SJSA1 (cell line): Measurements from ENCODE around the gene SPATA25. TPM values are rescaled to one million over a fixed set of nuclear protein-coding genes. Genes with fewer than 3 reads are reported as not detected.
A peak's percentile ranks its signal among the peaks of the same experiment; 100 is the strongest.
"Not testable (repeated sequence)": the region's sequence is repeated elsewhere in the genome, so short reads cannot be mapped to it uniquely, and the experiment has no call there.

Experiments
- DNase-seq, 2 experiments: peaks; one replicate each; pipeline ENCODE4 v3.0.0-alpha.2; 2015 to 2020; ENCODE audit warnings: low spot score in 2 of 2, low read depth in 1 of 2
- H3K27ac ChIP-seq: fragments of 250-450 bp; sonication (Bioruptor Pico); 2 replicates; pipeline ENCODE4 v1.5.1; 2020; ENCODE audit warnings: mild to moderate bottlenecking, moderate library complexity
- H3K27me3 ChIP-seq: fragments of 250-450 bp; sonication (Bioruptor Pico); replicated peaks from 2 replicates; pipeline ENCODE4 v1.5.1; 2020; ENCODE audit warnings: mild to moderate bottlenecking, moderate library complexity
- H3K36me3 ChIP-seq: fragments of 250-450 bp; sonication (Bioruptor Pico); 2 replicates; pipeline ENCODE4 v1.5.1; 2020; ENCODE audit warnings: mild to moderate bottlenecking
- H3K4me1 ChIP-seq: fragments of 250-450 bp; sonication (Bioruptor Pico); replicated peaks from 2 replicates; pipeline ENCODE4 v1.6.1; 2021; ENCODE audit warnings: mild to moderate bottlenecking
- H3K4me3 ChIP-seq: fragments of 250-450 bp; sonication (Bioruptor Pico); 2 replicates; pipeline ENCODE4 v1.5.1; 2020; ENCODE audit warnings: mild to moderate bottlenecking
- H3K9me3 ChIP-seq: fragments of 250-450 bp; sonication (Bioruptor Pico); replicated peaks from 2 replicates; pipeline ENCODE4 v1.5.1; 2020; ENCODE audit warnings: mild to moderate bottlenecking
- total RNA-seq: library from RNA; depleted of rRNA; stranded (reverse); fragments of >200 nt; shearing (Covaris generic); gene quantifications from 2 replicates; pipeline ENCODE4 v1.2.3, GENCODE V29; 2014; rRNA removed

Gene SPATA25
- 0.89 TPM in 1 of 2 replicates, not detected in the other for total RNA-seq

GRCh38 chr20:45887346-45887715 lies at the start of gene SPATA25:
Gene SPATA25 (minus strand): TSS chr20:45887622. CDS start chr20:45887590, 32 bp downstream.
- no peak for DNase-seq
- H3K9me3 ChIP-seq, result no peaks in the 10 kb centered on the region
- H3K27me3 ChIP-seq, result no peaks in the 10 kb centered on the region
- H3K36me3 ChIP-seq, result peaks cover 51% of the 10 kb centered on the region
- H3K4me1 ChIP-seq, result peaks cover 33% of the 10 kb centered on the region
- H3K4me3 ChIP-seq, result no peak within 1 kb of the TSS
- H3K27ac ChIP-seq, result no peak within 1 kb of the TSS

GRCh38 chr20:45935416-45936046 lies 48.1 kb upstream of the SPATA25 start:
- Histone ChIP-seq H3K4me3 (peak overlapping the region; percentile 96), H3K4me1 (peaks cover 7% of the 10 kb centered on the region), H3K36me3 (peaks cover 48% of the 10 kb centered on the region), H3K27me3 (no peaks in the 10 kb centered on the region), H3K9me3 (no peaks in the 10 kb centered on the region), H3K27ac (peak overlapping the region; percentile 75)
- DNase-seq, result no peak

GRCh38 chr20:45934586-45935415 lies 47.4 kb upstream of the SPATA25 start, which contains the start of gene PCIF1:
Gene PCIF1 (plus strand): TSS chr20:45934683. CDS start chr20:45939000, 4,317 bp downstream.
- DNase-seq, result peak; percentile 98 to 99

GRCh38 chr20:45934046-45934585 lies 46.7 kb upstream of the SPATA25 start:
- peak in 1 of 2 experiments; percentile 55 for DNase-seq
- Histone ChIP-seq H3K4me1 (peaks cover 7% of the 10 kb centered on the region), H3K9me3 (no peaks in the 10 kb centered on the region), H3K27me3 (no peaks in the 10 kb centered on the region), H3K27ac (peak overlapping the region; percentile 99), H3K4me3 (peak overlapping the region; percentile 96), H3K36me3 (peaks cover 33% of the 10 kb centered on the region)

More at GRCh38 chr20:45934586-45935415, 47.4 kb upstream of the SPATA25 start, which contains the start of gene PCIF1:
- Histone ChIP-seq H3K27me3 (no peaks in the 10 kb centered on the region), H3K9me3 (no peaks in the 10 kb centered on the region), H3K4me1 (peaks cover 7% of the 10 kb centered on the region), H3K4me3 (peak within 1 kb of the TSS; percentile 96), H3K27ac (peak within 1 kb of the TSS; percentile 99), H3K36me3 (peaks cover 40% of the 10 kb centered on the region)

- H3K4me3 ChIP-seq, result peak overlapping the region; percentile 96
- H3K9me3 ChIP-seq, result no peaks in the 10 kb centered on the region
- H3K27me3 ChIP-seq, result no peaks in the 10 kb centered on the region
- H3K27ac ChIP-seq, result no peak overlapping the region
- H3K36me3 ChIP-seq, result peaks cover 27% of the 10 kb centered on the region
- peak; percentile 58 to 74 for DNase-seq
- peaks cover 7% of the 10 kb centered on the region for H3K4me1 ChIP-seq
Observed at GRCh38 chr20:45933266-45934045, 46.0 kb upstream of the SPATA25 start.

GRCh38 chr20:45931680-45932079 lies 44.3 kb upstream of the SPATA25 start:
- not testable (repeated sequence) for H3K9me3 ChIP-seq, H3K27ac ChIP-seq, H3K4me3 ChIP-seq

GRCh38 chr20:45927071-45927878 lies 39.9 kb upstream of the SPATA25 start:
- Histone ChIP-seq H3K27ac (no peak overlapping the region), H3K4me1 (peaks cover 5% of the 10 kb centered on the region), H3K27me3 (no peaks in the 10 kb centered on the region), H3K36me3 (no peaks in the 10 kb centered on the region), H3K9me3 (no peaks in the 10 kb centered on the region), H3K4me3 (no peak overlapping the region)
- no peak for DNase-seq

More at GRCh38 chr20:45931680-45932079, 44.3 kb upstream of the SPATA25 start:
- H3K36me3 ChIP-seq, H3K27me3 ChIP-seq, H3K4me1 ChIP-seq, DNase-seq: not testable (repeated sequence)

- Histone ChIP-seq H3K9me3 (no peaks in the 10 kb centered on the region), H3K4me3 (no peak overlapping the region), H3K27ac (no peak overlapping the region), H3K36me3 (no peaks in the 10 kb centered on the region), H3K4me1 (peaks cover 5% of the 10 kb centered on the region), H3K27me3 (no peaks in the 10 kb centered on the region)
- DNase-seq, result no peak
Observed at GRCh38 chr20:45926731-45927070, 39.3 kb upstream of the SPATA25 start.

- no peak for DNase-seq
- H3K27me3 ChIP-seq, result no peaks in the 10 kb centered on the region
- H3K4me3 ChIP-seq, result no peak overlapping the region
- no peaks in the 10 kb centered on the region for H3K9me3 ChIP-seq
- H3K4me1 ChIP-seq, result peaks cover 5% of the 10 kb centered on the region
- no peak overlapping the region for H3K27ac ChIP-seq
- no peaks in the 10 kb centered on the region for H3K36me3 ChIP-seq
Observed at GRCh38 chr20:45925821-45926506, 38.5 kb upstream of the SPATA25 start.

- H3K4me3 ChIP-seq, result no peak overlapping the region
Observed at GRCh38 chr20:45924391-45925261, 37.2 kb upstream of the SPATA25 start.

GRCh38 chr20:45921337-45922189 lies 34.1 kb upstream of the SPATA25 start:
- Histone ChIP-seq H3K36me3 (no peaks in the 10 kb centered on the region), H3K27me3 (no peaks in the 10 kb centered on the region), H3K9me3 (no peaks in the 10 kb centered on the region), H3K4me1 (peaks cover 5% of the 10 kb centered on the region), H3K27ac (no peak overlapping the region), H3K4me3 (no peak overlapping the region)
- no peak for DNase-seq

More at GRCh38 chr20:45924391-45925261, 37.2 kb upstream of the SPATA25 start:
- peaks cover 5% of the 10 kb centered on the region for H3K4me1 ChIP-seq
- DNase-seq, result peak in 1 of 2 experiments; percentile 43
- no peak overlapping the region for H3K27ac ChIP-seq
- no peaks in the 10 kb centered on the region for H3K9me3 ChIP-seq
- no peaks in the 10 kb centered on the region for H3K36me3 ChIP-seq
- H3K27me3 ChIP-seq, result no peaks in the 10 kb centered on the region
